ENCODE data around the gene CENPX.

- TF ChIP-seq CTCF (IDR thresholded peaks at IDR 0.05; ENCODE audit: low read depth, low read length, poor library complexity, severe bottlenecking) (no peak), EZH2phosphoT487 (IDR thresholded peaks at IDR 0.05; ENCODE audit: borderline replicate concordance, low read length) (no peak)
Measured at GRCh38 chr17:82047914-82048570, 25.4 kb upstream of the CENPX start.

All from DOHH2 (cell line).